AG09319 (cell line): Measurements from ENCODE around the gene TREML2.
"Not testable (repeated sequence)": the region's sequence is repeated elsewhere in the genome, so short reads cannot be mapped to it uniquely, and the experiment has no call there.

Experiments used
- DNase-seq: peaks from one replicate; pipeline ENCODE4 v3.0.0-alpha.2; 2010; ENCODE audit warnings: low read depth; ENCODE audit errors: extremely low read depth
- CTCF ChIP-seq: IDR thresholded peaks from 2 replicates; pipeline ENCODE4 v1.5.1; 2011; ENCODE audit warnings: low read depth, mild to moderate bottlenecking, inconsistent platforms, low read length, moderate library complexity

TREML2 gene

GRCh38 chr6:41193171-41193734 lies 7.7 kb downstream of the TREML2 start:
- TF ChIP-seq CTCF = no peak
- DNase-seq = no peak

GRCh38 chr6:41191569-41191968 lies 9.4 kb downstream of the TREML2 start:
- peak; percentile 38 for TF ChIP-seq CTCF
- DNase-seq = no peak

- no peak for DNase-seq
- TF ChIP-seq CTCF = no peak
Observed at GRCh38 chr6:41190791-41191190, 10.2 kb downstream of the TREML2 start.

GRCh38 chr6:41189967-41190366 lies 11.0 kb downstream of the TREML2 start:
- DNase-seq = no peak
- TF ChIP-seq CTCF = no peak

- DNase-seq = not testable (repeated sequence)
Observed at GRCh38 chr6:41189046-41189445, 11.9 kb downstream of the TREML2 start.

GRCh38 chr6:41187924-41188886 lies 12.7 kb downstream of the TREML2 start:
- no peak for DNase-seq
- no peak for TF ChIP-seq CTCF

- DNase-seq = no peak
Observed at GRCh38 chr6:41186031-41186562, 14.9 kb downstream of the TREML2 start.

More at GRCh38 chr6:41186031-41186562, 14.9 kb downstream of the TREML2 start:
- no peak for TF ChIP-seq CTCF
